Lung (tissue), 12 donors: ENCODE data around the gene RETREG2. TPM values are rescaled to one million over a fixed set of nuclear protein-coding genes. Genes with fewer than 3 reads are reported as not detected.
A peak's percentile ranks its signal among the peaks of the same experiment; 100 is the strongest.

Experiments
- ATAC-seq: fragments of 200-7000 bp; cut with Tn5 transposase; one replicate; pipeline ENCODE4 v1.9.1; 2020; ENCODE audit warnings: moderate number of reproducible peaks; ENCODE audit not compliant: insufficient read depth, low FRiP score
- DNase-seq, 3 donors: peaks; one replicate each; pipeline ENCODE4 v3.0.0-alpha.2; 2013 to 2017
- H3K27ac ChIP-seq, 2 donors: one replicate each; pipeline ENCODE4 v1.5.1; 2013; ENCODE audit warnings: mild to moderate bottlenecking in 2 of 2, moderate library complexity in 2 of 2, control low read depth in 1 of 2, inconsistent platforms in 1 of 2, low read depth in 1 of 2, low read length in 1 of 2
- H3K27me3 ChIP-seq, 3 donors: one replicate each; pipeline ENCODE4 v1.5.1; 2013; ENCODE audit warnings: low read length in 2 of 3; ENCODE audit not compliant: control insufficient read depth in 3 of 3, insufficient read depth in 3 of 3
- H3K36me3 ChIP-seq, 4 donors: one replicate each; pipeline ENCODE4 v1.5.1; 2013; ENCODE audit warnings: low read length in 4 of 4, mild to moderate bottlenecking in 1 of 4, moderate library complexity in 1 of 4; ENCODE audit not compliant: control insufficient read depth in 4 of 4, insufficient read depth in 4 of 4
- H3K4me1 ChIP-seq, 5 donors: one replicate each; pipeline ENCODE4 v1.5.1; 2013; ENCODE audit warnings: low read length in 5 of 5, mild to moderate bottlenecking in 2 of 5, moderate library complexity in 1 of 5; ENCODE audit not compliant: control insufficient read depth in 5 of 5, insufficient read depth in 5 of 5
- H3K4me3 ChIP-seq: one replicate; pipeline ENCODE4 v1.5.1; 2013; ENCODE audit warnings: mild to moderate bottlenecking, control low read depth, moderate library complexity
- H3K9ac ChIP-seq, 2 donors: one replicate each; pipeline ENCODE4 v1.5.1; 2013; ENCODE audit warnings: low read length in 2 of 2, control low read depth in 1 of 2; ENCODE audit not compliant: insufficient read depth in 1 of 2
- H3K9me3 ChIP-seq, 4 donors: one replicate each; pipeline ENCODE4 v1.5.1; 2013; ENCODE audit warnings: low read length in 3 of 4, mild to moderate bottlenecking in 1 of 4, moderate library complexity in 1 of 4; ENCODE audit not compliant: control insufficient read depth in 4 of 4, insufficient read depth in 3 of 4
- CTCF ChIP-seq: IDR thresholded peaks from 2 replicates; pipeline ENCODE4 v1.5.1; 2012; ENCODE audit warnings: mild to moderate bottlenecking; ENCODE audit errors: control extremely low read depth, extremely low read depth
- WGBS, 2 donors: extraction: QIAGEN DNeasy Blood & Tissue Kit; methylation state at CpG; one replicate each; pipeline ENCODE4 v1.1.7; 2013; 5-methylcytosine and 5-hydroxymethylcytosine counted together
- polyA plus RNA-seq, 2 donors: library from polyadenylated mRNA; stranded (reverse); fragments of 200-250 nt; gene quantifications; one replicate each; pipeline ENCODE4 v1.2.1, GENCODE V29; 2013
- total RNA-seq, 2 donors: library from RNA; depleted of rRNA in 1 of 2; stranded (reverse); fragments of >200 nt in 1 of 2; gene quantifications; one replicate each; pipeline ENCODE4 v1.2.1, GENCODE V29; 2014 to 2021
- donor health status: control.
- donor health status: control.
- donor health status: Bipolar disorder and iron deficiency.
- donor health status: healthy.
- donor health status: DM: yes; HTN: yes; CAD: no.

Gene RETREG2
- total and polyA plus RNA-seq, 4 donors = 42.1 to 80.6 (median 51.7) TPM

GRCh38 chr2:219174801-219175200, 3.3 kb upstream of the RETREG2 start:
- DNase-seq = no peak
- whole genome bisulfite sequencing, 2 donors = 87 to 90% methylated on average over 7 of the region's 7 CpGs
- H3K4me1 ChIP-seq = peaks cover 3 to 23% (median 8%) of the 10 kb centered on the region in 5 donors
- no peak overlapping the region for H3K4me3 ChIP-seq
- peaks cover 8 to 28% (median 13%) of the 10 kb centered on the region in 4 donors for H3K36me3 ChIP-seq
- H3K27me3 ChIP-seq = no peaks in the 10 kb centered on the region
- no peak overlapping the region for H3K9ac ChIP-seq
- no peak for ATAC-seq
- H3K27ac ChIP-seq = no peak overlapping the region
- H3K9me3 ChIP-seq = no peaks in the 10 kb centered on the region
- TF ChIP-seq CTCF = no peak

- Histone ChIP-seq H3K9ac (peak overlapping the region in 1 of 2 donors; percentile 79), H3K4me3 (no peak overlapping the region), H3K9me3 (no peaks in the 10 kb centered on the region), H3K4me1 (peaks cover 3 to 23% (median 8%) of the 10 kb centered on the region in 5 donors), H3K27me3 (no peaks in the 10 kb centered on the region), H3K27ac (peak overlapping the region in 1 of 2 donors; percentile 98), H3K36me3 (peaks cover 13 to 34% (median 16%) of the 10 kb centered on the region in 4 donors)
- DNase-seq = no peak
- ATAC-seq = no peak
- TF ChIP-seq CTCF = no peak
- 86 to 91% methylated on average over 7 of the region's 7 CpGs for WGBS, 2 donors
Measured at GRCh38 chr2:219175486-219175885, 2.6 kb upstream of the RETREG2 start.

- Histone ChIP-seq H3K27ac (peak overlapping the region; percentile 98 to 99), H3K4me1 (peaks cover 3 to 23% (median 8%) of the 10 kb centered on the region in 5 donors), H3K27me3 (no peaks in the 10 kb centered on the region), H3K9me3 (no peaks in the 10 kb centered on the region), H3K4me3 (peak overlapping the region; percentile 79), H3K9ac (peak overlapping the region; percentile 57 to 79), H3K36me3 (peaks cover 15 to 41% (median 23%) of the 10 kb centered on the region in 4 donors)
- ATAC-seq (peak; percentile 5), DNase-seq (peak in 2 of 3 donors; percentile 47 to 49)
- WGBS, 2 donors = 2 to 3% methylated on average over 37 to 45 of the region's 45 CpGs
- TF ChIP-seq CTCF = no peak
Measured at GRCh38 chr2:219175928-219176817, 1.9 kb upstream of the RETREG2 start.
